Stromal cell of bone marrow (primary cell): Measurements from ENCODE around the gene HOXD4.

ENCODE experiments used
- DNase-seq: peaks from one replicate; pipeline ENCODE4 v3.0.0-alpha.2; 2012; ENCODE audit warnings: low read depth

Gene HOXD4

GRCh38 chr2:176114120-176114929, 37.0 kb upstream of the HOXD4 start:
- DNase-seq = no peak

DNA sequence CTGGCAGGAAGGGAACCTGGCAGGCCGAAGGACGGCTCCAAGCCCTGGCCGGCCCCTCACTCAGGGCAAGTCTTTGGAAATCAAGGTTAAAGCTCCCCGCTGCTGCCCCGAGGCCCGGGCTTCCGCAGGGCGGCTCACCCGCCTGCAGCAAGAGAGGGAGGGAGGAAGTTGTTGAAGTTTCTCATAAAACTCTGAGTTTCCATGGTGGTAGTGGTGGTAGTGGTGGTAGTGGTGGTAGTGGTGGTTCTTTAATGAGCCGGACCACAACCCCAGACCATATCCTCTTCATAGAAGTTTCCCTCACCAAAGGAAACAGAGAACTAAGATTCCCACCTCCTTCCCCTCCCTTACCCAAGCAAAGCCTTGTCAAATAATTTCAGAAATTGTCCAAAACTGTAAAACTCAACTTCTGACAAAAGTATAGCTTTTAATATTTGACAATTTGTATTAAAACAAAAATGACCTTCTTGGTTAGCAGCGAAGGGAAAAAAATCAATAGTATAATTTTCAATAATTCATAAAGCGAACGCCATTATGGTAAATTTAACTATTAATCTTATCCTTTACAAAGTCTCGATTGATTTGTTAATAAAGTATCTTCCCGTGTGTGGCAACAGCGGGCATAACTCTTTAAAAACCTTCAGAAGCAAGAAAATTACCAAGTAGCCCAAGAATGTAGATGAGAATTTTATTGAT, 36.3 kb upstream of the HOXD4 start:
- no peak for DNase-seq

DNA sequence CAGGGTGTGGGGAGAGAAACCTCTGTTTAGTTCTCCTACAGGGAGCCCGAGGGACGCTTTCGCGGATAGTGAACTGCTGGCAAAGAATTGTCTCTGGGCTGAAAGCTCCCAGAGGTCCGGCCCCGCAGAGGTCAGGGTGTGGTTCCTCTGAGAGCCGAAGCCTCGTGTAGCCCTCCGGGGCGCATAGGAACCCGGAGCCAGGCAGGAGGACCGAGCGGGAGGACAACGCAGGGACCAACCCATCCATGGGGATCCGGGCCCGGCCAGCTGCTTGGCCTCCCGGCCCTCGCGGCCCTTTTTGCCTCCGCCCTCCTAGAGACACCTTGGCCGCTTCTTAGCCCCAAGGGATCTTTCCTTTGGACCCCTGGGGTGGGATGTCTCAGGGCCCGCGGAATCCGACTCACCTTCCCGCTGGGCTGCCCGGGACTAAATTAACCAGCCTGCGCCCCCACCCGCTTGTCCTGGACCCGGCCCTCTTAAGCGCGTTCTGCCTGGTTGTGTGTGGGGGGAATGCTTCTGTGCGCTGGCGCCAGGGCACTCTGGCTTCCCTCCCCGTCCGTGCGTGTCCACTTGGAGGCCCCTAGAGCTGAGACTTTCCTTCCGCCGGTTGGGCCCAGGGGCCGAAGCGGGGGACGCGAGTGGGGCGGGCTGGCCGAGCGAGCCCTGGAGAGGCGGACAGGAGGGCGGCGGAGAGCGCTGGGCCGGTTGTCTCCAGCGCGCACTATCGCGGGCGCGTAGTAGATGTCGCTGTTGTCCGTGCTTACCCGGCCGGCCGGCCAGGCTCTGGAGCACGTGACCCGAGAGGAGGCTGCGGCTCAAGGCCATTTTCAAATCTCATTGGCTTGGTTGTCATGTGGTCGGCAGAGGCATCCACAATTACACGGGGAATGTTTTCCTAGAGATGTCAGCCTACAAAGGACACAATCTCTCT, 35.2 kb upstream of the HOXD4 start, which contains the start of gene HOXD10:
Gene HOXD10, plus strand, starts transcription at position 896 of the 931 bp plus-strand sequence. CDS start 56 bp downstream, outside the sequence.
- DNase-seq = peak; percentile 72

DNA sequence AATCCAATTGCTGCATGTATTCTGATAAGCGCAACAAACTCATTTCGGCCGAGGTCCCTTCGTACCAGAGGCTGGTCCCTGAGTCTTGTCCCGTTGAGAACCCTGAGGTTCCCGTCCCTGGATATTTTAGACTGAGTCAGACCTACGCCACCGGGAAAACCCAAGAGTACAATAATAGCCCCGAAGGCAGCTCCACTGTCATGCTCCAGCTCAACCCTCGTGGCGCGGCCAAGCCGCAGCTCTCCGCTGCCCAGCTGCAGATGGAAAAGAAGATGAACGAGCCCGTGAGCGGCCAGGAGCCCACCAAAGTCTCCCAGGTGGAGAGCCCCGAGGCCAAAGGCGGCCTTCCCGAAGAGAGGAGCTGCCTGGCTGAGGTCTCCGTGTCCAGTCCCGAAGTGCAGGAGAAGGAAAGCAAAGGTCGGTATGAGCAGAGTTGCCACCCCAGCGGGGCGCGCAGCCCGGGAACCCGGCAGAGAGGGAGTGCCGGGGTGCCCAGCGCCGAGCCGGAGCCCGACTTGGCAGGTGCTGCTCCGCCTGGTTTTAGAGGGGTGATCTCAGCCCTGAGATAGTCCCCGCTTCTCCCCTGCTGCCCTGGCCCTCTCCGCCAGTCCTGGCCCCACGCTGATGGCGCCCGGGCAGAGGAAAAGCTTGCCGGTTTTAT, 34.1 kb upstream of the HOXD4 start:
- DNase-seq = no peak

GRCh38 chr2:176117823-176118371, 33.5 kb upstream of the HOXD4 start:
- no peak for DNase-seq

GRCh38 chr2:176118601-176119339, 32.6 kb upstream of the HOXD4 start:
- DNase-seq = no peak

DNA sequence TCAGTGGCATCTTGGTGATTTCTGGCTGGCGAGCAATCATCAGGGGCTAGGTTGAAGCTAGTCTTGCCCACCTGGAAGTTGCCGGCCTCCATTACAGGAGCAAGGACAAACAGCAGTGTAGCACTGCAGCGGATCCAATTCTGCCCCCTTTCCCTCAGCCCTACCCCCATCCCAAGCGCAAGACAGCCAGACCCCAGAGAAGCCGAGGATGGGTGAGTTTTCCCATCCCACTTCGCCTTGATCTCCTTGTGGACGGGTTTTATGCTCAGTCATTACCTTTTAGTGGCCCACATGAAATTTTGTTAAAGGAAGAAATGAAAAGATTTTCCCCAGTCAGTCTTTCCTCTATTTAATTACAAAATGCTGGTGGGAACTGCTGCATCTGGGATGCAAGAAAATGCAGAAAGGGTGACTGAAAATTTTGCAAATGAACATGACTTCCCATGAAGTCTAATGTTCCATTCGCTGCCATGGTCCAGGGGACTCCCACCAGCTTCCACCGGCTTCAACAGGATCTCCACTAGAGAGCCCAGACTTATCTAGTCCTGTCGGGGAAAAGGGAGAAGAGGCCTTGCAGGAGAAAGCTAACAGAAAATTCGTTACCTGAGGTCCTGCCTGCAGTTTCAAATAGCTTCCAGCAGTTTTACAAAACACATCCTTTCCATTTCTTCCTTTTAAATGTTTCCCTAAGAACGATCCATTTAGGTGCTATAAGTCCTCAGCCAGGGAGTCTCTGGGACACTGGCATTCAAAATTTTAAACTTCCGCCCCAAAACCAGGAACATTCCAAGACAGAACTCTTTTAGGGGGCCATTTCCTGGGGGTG, 30.8 kb upstream of the HOXD4 start:
- no peak for DNase-seq

GRCh38 chr2:176121190-176122051, 29.9 kb upstream of the HOXD4 start:
- no peak for DNase-seq

DNA sequence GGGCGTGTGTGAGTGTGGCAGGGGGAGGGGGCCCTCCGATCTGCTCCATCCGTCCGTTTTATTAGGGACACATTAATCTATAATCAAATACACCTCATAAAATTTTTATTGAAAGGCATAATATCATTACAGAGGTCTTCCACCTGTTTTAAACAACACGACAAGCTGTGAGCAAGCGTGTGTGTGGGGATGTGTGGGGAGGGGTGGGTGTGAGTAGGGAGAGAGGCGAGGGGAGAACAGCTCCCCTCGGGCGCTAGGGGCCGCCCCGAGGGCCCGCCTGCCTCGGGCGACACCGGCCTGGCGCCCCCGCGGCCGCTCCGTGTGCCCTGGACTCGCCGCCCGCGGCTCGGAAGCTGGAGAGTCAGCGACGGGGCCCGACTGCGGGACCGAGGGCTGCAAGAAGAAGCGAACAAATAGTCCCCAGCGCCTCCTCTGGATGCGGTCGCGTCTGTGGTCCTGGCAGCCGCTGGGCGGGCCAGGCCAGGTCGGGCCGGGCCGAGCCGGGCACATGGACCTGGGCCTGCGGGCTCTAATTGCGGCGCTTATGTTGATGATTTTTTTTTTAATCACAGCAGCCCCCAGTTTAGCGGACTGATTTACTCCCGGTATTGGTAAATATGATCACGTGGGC, 29.2 kb upstream of the HOXD4 start:
- DNase-seq = no peak

DNA sequence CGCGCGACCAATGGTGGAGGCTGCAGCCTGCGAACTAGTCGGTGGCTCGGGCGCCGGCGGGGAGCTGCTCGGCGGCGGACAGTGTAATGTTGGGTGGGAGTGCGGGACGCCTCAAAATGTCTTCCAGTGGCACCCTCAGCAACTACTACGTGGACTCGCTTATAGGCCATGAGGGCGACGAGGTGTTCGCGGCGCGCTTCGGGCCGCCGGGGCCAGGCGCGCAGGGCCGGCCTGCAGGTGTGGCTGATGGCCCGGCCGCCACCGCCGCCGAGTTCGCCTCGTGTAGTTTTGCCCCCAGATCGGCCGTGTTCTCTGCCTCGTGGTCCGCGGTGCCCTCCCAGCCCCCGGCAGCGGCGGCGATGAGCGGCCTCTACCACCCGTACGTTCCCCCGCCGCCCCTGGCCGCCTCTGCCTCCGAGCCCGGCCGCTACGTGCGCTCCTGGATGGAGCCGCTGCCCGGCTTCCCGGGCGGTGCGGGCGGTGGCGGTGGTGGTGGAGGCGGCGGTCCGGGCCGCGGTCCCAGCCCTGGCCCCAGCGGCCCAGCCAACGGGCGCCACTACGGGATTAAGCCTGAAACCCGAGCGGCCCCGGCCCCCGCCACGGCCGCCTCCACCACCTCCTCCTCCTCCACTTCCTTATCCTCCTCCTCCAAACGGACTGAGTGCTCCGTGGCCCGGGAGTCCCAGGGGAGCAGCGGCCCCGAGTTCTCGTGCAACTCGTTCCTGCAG, 28.5 kb upstream of the HOXD4 start, which contains the start of gene HOXD9:
Gene HOXD9, plus strand, starts transcription at position 37 of the 728 bp plus-strand sequence. Its CDS starts 50 bp downstream, at position 87.
- DNase-seq = no peak

DNA sequence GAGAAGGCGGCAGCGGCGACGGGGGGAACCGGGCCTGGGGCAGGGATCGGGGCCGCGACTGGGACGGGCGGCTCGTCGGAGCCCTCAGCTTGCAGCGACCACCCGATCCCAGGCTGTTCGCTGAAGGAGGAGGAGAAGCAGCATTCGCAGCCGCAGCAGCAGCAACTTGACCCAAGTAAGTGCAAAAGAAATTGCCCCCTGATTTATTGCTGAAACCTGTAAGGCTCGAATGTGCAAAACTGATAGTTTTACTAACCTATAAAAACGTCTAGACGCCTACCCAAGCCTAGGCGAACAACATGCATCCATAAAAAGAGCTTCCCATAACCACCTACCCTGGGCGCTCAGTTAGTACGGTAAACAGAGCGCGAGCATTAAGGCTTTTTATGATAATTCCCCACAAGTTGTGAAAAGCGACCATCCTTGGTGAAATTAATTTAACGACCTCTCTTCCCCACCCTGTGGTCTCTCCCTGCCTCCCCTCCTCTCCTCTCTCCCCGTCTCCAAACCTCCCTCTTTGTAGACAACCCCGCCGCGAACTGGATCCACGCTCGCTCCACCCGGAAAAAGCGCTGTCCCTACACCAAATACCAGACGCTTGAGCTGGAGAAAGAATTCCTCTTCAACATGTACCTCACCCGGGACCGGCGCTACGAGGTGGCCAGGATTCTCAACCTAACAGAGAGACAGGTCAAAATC, 27.8 kb upstream of the HOXD4 start:
- DNase-seq = no peak

- DNase-seq = no peak
Measured at GRCh38 chr2:176124110-176124946, 27.0 kb upstream of the HOXD4 start.

- DNase-seq = no peak
Measured at GRCh38 chr2:176124947-176125771, 26.2 kb upstream of the HOXD4 start.

DNA sequence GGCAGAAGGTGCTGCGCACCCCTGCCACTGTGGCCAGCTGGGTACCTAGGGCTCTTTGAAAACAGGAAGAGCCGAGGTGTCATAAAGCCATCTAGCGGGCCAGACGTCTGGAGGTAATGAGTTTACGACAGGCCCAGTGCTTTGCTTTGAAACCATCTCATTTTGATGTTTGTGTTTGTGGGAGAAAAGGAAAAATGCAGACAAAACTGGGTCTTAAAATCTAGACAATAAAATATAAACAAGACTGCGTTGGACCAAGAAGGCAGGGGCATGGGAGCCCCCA, 25.6 kb upstream of the HOXD4 start:
- no peak for DNase-seq
